Measurements from ENCODE around the gene ZNF490. TPM values are rescaled to one million over a fixed set of nuclear protein-coding genes. Genes with fewer than 3 reads are reported as not detected.

The ZNF490 gene
- total RNA-seq, 1 experiment from 2014 or later = 6.3 TPM

DNA sequence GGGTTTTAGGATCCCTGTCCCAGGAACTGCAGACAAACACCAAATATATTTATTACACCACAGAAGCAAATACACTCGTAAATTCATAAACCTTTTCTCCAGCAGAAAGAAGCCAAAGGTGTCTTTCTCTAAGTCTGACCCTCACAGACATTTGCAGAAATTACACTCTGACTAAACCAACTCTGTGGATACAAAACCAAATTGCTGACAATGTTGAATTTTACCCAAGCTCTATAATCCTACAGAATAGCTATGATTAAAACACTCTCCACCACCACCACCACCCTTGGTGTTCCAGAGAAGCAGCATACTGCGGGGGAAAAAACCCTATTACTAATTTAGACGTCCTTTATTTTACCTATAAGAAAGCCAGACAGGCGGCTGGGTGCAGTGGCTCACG lies 64.5 kb downstream of the ZNF490 start:
- CTCF ChIA-PET = no interaction called here
- H3K4me3 Mint-ChIP-seq (ENCODE audit: low read depth, unreplicated experiment) = no peak overlapping the region
- H3K4me1 Mint-ChIP-seq (ENCODE audit: low read depth, unreplicated experiment) = no peaks in the 10 kb centered on the region
- intact Hi-C loops (cut with micrococcal nuclease; ENCODE audit: unreplicated experiment) = no loop called here
- H3K27ac Mint-ChIP-seq (ENCODE audit: unreplicated experiment) = no peak overlapping the region
- peaks cover 37% of the 10 kb centered on the region for H3K36me3 Mint-ChIP-seq (ENCODE audit: insufficient read depth, unreplicated experiment)
- DNase-seq = no peak
- TF ChIP-seq, protein P1, sequence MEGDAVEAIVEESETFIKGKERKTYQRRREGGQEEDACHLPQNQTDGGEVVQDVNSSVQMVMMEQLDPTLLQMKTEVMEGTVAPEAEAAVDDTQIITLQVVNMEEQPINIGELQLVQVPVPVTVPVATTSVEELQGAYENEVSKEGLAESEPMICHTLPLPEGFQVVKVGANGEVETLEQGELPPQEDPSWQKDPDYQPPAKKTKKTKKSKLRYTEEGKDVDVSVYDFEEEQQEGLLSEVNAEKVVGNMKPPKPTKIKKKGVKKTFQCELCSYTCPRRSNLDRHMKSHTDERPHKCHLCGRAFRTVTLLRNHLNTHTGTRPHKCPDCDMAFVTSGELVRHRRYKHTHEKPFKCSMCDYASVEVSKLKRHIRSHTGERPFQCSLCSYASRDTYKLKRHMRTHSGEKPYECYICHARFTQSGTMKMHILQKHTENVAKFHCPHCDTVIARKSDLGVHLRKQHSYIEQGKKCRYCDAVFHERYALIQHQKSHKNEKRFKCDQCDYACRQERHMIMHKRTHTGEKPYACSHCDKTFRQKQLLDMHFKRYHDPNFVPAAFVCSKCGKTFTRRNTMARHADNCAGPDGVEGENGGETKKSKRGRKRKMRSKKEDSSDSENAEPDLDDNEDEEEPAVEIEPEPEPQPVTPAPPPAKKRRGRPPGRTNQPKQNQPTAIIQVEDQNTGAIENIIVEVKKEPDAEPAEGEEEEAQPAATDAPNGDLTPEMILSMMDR (IDR thresholded peaks at IDR 0.05; ENCODE audit: unreplicated experiment) = no peak
- peaks cover 11% of the 10 kb centered on the region for H3K9me3 Mint-ChIP-seq (ENCODE audit: low read depth, unreplicated experiment)
- no TSS peak for BruUV-seq (replicated peaks)
- no peaks in the 10 kb centered on the region for H3K27me3 Mint-ChIP-seq (ENCODE audit: unreplicated experiment)

DNA sequence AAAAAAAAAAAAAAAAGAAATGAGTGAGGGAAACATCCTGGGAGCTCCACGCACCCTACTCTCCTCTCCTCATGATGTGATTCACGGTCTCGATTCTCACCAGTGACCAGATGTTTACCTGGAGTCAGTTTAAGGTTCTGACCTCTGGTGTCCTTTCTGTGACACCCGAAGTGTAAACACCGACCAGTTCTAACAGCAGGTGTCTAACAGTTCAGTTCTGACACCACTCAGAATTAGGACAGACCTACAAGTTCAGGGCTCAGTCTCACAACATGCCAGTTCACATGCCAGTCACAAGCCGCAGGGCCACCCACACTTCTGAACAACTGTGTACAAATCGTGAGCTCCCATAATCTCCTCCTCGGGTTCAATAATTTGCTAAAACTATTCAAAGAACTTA lies 65.3 kb downstream of the ZNF490 start:
- CTCF ChIA-PET = no interaction called here
- Mint-ChIP-seq H3K4me3 (ENCODE audit: low read depth, unreplicated experiment) (no peak overlapping the region), H3K36me3 (ENCODE audit: insufficient read depth, unreplicated experiment) (peaks cover 35% of the 10 kb centered on the region), H3K27me3 (ENCODE audit: unreplicated experiment) (no peaks in the 10 kb centered on the region), H3K4me1 (ENCODE audit: low read depth, unreplicated experiment) (no peaks in the 10 kb centered on the region), H3K9me3 (ENCODE audit: low read depth, unreplicated experiment) (peaks cover 11% of the 10 kb centered on the region), H3K27ac (ENCODE audit: unreplicated experiment) (no peak overlapping the region)
- BruUV-seq (replicated peaks) = no TSS peak
- TF ChIP-seq, protein P1 (IDR thresholded peaks at IDR 0.05; ENCODE audit: unreplicated experiment) = no peak
- intact Hi-C loops (cut with micrococcal nuclease; ENCODE audit: unreplicated experiment) = no loop called here
- DNase-seq = no peak

DNA sequence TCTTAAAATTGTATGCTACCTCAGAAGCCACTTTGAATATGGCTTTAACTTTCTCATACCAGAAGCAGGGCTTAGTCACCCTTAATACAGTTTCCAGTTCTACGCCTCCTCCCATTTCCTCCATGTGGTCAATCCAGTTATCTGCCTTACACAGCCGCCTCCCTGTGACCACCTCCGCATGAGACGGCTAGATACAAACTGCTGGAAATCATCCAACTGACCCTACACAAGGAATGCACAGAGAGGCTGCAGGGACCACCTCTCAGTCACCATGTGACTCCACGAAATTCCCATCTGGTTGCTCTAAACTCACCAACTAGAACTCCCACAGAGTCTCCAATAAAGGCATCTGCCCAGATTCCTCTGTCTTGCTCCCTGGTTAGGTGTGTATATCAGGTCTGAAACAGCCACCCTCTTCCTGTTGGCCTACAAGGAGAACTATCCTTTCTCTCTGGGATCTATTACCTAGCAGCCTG lies 66.2 kb downstream of the ZNF490 start:
- no peaks in the 10 kb centered on the region for H3K4me1 Mint-ChIP-seq (ENCODE audit: low read depth, unreplicated experiment)
- no peak for DNase-seq
- peaks cover 34% of the 10 kb centered on the region for H3K36me3 Mint-ChIP-seq (ENCODE audit: insufficient read depth, unreplicated experiment)
- CTCF ChIA-PET = no interaction called here
- no peak overlapping the region for H3K4me3 Mint-ChIP-seq (ENCODE audit: low read depth, unreplicated experiment)
- peaks cover 11% of the 10 kb centered on the region for H3K9me3 Mint-ChIP-seq (ENCODE audit: low read depth, unreplicated experiment)
- no peaks in the 10 kb centered on the region for H3K27me3 Mint-ChIP-seq (ENCODE audit: unreplicated experiment)
- BruUV-seq (replicated peaks) = no TSS peak
- intact Hi-C loops (cut with micrococcal nuclease; ENCODE audit: unreplicated experiment) = no loop called here
- H3K27ac Mint-ChIP-seq (ENCODE audit: unreplicated experiment) = no peak overlapping the region
- TF ChIP-seq, protein P1 (IDR thresholded peaks at IDR 0.05; ENCODE audit: unreplicated experiment) = no peak

DNA sequence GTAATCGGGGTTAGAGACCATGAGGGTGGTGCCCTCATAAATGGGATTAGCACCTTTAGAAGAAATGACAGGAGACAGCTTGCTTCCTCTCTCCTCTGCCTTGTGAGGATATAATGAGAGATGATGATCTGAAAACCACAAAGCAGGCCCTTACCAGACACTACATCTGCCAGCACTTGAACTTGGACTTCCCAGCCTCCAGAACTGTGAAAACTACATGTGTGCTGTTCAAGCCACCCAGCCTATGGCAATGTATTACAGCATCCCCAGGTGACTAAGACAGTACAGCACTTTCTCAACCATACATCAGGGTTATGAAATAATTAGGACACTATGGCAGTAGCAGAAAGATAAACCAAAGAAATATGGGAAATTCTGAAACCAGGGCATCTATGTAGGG lies 66.8 kb downstream of the ZNF490 start:
- no peaks in the 10 kb centered on the region for H3K27me3 Mint-ChIP-seq (ENCODE audit: unreplicated experiment)
- peaks cover 35% of the 10 kb centered on the region for H3K36me3 Mint-ChIP-seq (ENCODE audit: insufficient read depth, unreplicated experiment)
- peaks cover 11% of the 10 kb centered on the region for H3K9me3 Mint-ChIP-seq (ENCODE audit: low read depth, unreplicated experiment)
- DNase-seq = no peak
- no peak overlapping the region for H3K27ac Mint-ChIP-seq (ENCODE audit: unreplicated experiment)
- H3K4me1 Mint-ChIP-seq (ENCODE audit: low read depth, unreplicated experiment) = no peaks in the 10 kb centered on the region
- H3K4me3 Mint-ChIP-seq (ENCODE audit: low read depth, unreplicated experiment) = no peak overlapping the region
- no TSS peak for BruUV-seq (replicated peaks)
- CTCF ChIA-PET = no interaction called here
- TF ChIP-seq, protein P1 (IDR thresholded peaks at IDR 0.05; ENCODE audit: unreplicated experiment) = no peak
- intact Hi-C loops (cut with micrococcal nuclease; ENCODE audit: unreplicated experiment) = no loop called here

Other genes starting within 250 kb of the ZNF490 start
- 1.3 and 1.4 TPM in 2 replicates for gene ZNF442, start 245.1 kb downstream of the ZNF490 start, total RNA-seq (2022)
- 5.1 and 7.4 TPM in 2 replicates for gene ZNF799, start 209.5 kb downstream of the ZNF490 start, total RNA-seq (2022)
- gene ZNF443, start 169.8 kb downstream of the ZNF490 start, total RNA-seq (2022) = 7.5 and 8.6 TPM in 2 replicates
- gene ZNF709, start 126.0 kb downstream of the ZNF490 start, total RNA-seq (2022) = 1.6 and 1.7 TPM in 2 replicates
- gene ZNF564, start 59.3 kb downstream of the ZNF490 start, total RNA-seq (2022) = 6.6 and 8.7 TPM in 2 replicates
- gene ZNF791, start 107 bp upstream of the ZNF490 start, total RNA-seq (2022) = 15.8 and 16.2 TPM in 2 replicates
- 76.9 and 84.4 TPM in 2 replicates for gene MAN2B1, start 55.9 kb upstream of the ZNF490 start, total RNA-seq (2022)
- gene WDR83, start 56.0 kb upstream of the ZNF490 start, total RNA-seq (2022) = 10.1 and 10.8 TPM in 2 replicates
- 57.6 and 69.1 TPM in 2 replicates for gene DHPS, start 71.1 kb upstream of the ZNF490 start, total RNA-seq (2022)
- not detected in 2 replicates for gene GNG14, start 77.2 kb upstream of the ZNF490 start, total RNA-seq (2022)
- 6.7 and 7.1 TPM in 2 replicates for gene FBXW9, start 85.8 kb upstream of the ZNF490 start, total RNA-seq (2022)
- gene TNPO2, start 113.1 kb upstream of the ZNF490 start, total RNA-seq (2022) = 67.0 and 87.6 TPM in 2 replicates
- gene TRIR, start 123.9 kb upstream of the ZNF490 start, total RNA-seq (2022) = 124 and 128 TPM in 2 replicates
- 52.2 and 53.8 TPM in 2 replicates for gene GET3, start 126.7 kb upstream of the ZNF490 start, total RNA-seq (2022)
- gene BEST2, start 141.0 kb upstream of the ZNF490 start, total RNA-seq (2022) = not detected in 2 replicates
- gene HOOK2, start 164.7 kb upstream of the ZNF490 start, total RNA-seq (2022) = 69.0 and 70.7 TPM in 2 replicates
- gene JUNB, start 180.7 kb upstream of the ZNF490 start, total RNA-seq (2022) = 113 and 116 TPM in 2 replicates
- gene PRDX2, start 191.0 kb upstream of the ZNF490 start, total RNA-seq (2022) = 121 and 135 TPM in 2 replicates
- 14.0 and 16.1 TPM in 2 replicates for gene THSD8, start 191.3 kb upstream of the ZNF490 start, total RNA-seq (2022)
- gene RNASEH2A, start 195.8 kb upstream of the ZNF490 start, total RNA-seq (2022) = 30.6 and 41.6 TPM in 2 replicates
- gene RTBDN, start 223.8 kb upstream of the ZNF490 start, total RNA-seq (2022) = not detected in 2 replicates
- 1.3 and 2.6 TPM in 2 replicates for gene MAST1, start 227.7 kb upstream of the ZNF490 start, total RNA-seq (2022)